ENCODE data around the gene TBC1D22A. TPM values are rescaled to one million over a fixed set of nuclear protein-coding genes. Genes with fewer than 3 reads are reported as not detected.
A peak's percentile ranks its signal among the peaks of the same experiment; 100 is the strongest.

TBC1D22A gene
- total RNA-seq, 1 donor from 2014 or later = 87.8 TPM

GRCh38 chr22:46824980-46825544, 62.6 kb downstream of the TBC1D22A start:
- Histone ChIP-seq H3K4me1 (peaks cover 4 to 12% of the 10 kb centered on the region in 2 donors), H3K27ac (no peak overlapping the region), H3K27me3 (no peaks in the 10 kb centered on the region), H3K36me3 (peaks cover 0 to 9% of the 10 kb centered on the region in 2 donors), H3K4me3 (no peak overlapping the region), H3K9me3 (no peaks in the 10 kb centered on the region)
- TF ChIP-seq, protein P1, sequence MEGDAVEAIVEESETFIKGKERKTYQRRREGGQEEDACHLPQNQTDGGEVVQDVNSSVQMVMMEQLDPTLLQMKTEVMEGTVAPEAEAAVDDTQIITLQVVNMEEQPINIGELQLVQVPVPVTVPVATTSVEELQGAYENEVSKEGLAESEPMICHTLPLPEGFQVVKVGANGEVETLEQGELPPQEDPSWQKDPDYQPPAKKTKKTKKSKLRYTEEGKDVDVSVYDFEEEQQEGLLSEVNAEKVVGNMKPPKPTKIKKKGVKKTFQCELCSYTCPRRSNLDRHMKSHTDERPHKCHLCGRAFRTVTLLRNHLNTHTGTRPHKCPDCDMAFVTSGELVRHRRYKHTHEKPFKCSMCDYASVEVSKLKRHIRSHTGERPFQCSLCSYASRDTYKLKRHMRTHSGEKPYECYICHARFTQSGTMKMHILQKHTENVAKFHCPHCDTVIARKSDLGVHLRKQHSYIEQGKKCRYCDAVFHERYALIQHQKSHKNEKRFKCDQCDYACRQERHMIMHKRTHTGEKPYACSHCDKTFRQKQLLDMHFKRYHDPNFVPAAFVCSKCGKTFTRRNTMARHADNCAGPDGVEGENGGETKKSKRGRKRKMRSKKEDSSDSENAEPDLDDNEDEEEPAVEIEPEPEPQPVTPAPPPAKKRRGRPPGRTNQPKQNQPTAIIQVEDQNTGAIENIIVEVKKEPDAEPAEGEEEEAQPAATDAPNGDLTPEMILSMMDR (IDR thresholded peaks at IDR 0.05) = no peak
- peak in 1 of 2 donors; percentile 35 for DNase-seq (ENCODE audit: low spot score in 2 of 2)
- intact Hi-C loops (cut with DNase I) = no loop called here

DNA sequence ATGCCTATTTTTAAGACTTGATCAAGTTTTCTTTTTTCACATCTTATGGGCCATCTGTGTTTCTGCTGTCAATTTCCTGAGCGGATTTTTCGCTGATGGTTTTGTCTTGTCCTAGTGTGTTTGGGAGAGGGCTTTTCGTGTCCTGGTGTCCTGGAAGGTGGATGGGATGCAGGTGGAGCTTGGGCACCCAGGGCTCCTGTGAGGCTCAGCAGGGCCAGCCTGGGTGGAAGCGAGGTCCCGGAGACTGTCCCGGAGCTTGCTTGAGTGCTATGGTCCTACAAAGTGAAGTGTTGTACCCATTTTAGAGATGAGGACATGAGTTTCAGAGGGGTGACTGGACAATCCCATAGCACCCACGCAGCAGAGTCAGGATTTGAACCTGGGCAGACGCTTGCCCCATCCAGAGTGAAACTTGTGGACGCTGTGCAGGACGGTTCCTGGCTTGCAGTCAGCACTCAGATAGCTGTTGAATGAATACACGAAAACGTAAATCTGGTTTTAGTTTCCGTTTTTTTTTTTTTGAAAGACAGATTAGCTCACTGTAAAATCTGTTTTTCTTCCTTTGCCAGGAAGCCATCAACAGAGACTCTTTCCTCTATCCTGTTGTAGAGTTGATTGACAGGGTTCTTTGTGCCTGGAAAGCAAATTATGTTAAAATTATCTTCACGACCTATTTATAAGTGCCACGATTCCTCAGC, 64.1 kb downstream of the TBC1D22A start:
- peaks cover 4 to 15% of the 10 kb centered on the region in 2 donors for H3K4me1 ChIP-seq
- TF ChIP-seq, protein P1 (IDR thresholded peaks at IDR 0.05) = no peak
- DNase-seq (ENCODE audit: low spot score in 2 of 2) = peak in 1 of 2 donors; percentile 42
- no peaks in the 10 kb centered on the region for H3K27me3 ChIP-seq
- no peak overlapping the region for H3K27ac ChIP-seq
- intact Hi-C loops (cut with DNase I) = no loop called here
- H3K36me3 ChIP-seq = peaks cover 0 to 9% of the 10 kb centered on the region in 2 donors
- no peaks in the 10 kb centered on the region for H3K9me3 ChIP-seq
- H3K4me3 ChIP-seq = no peak overlapping the region

DNA sequence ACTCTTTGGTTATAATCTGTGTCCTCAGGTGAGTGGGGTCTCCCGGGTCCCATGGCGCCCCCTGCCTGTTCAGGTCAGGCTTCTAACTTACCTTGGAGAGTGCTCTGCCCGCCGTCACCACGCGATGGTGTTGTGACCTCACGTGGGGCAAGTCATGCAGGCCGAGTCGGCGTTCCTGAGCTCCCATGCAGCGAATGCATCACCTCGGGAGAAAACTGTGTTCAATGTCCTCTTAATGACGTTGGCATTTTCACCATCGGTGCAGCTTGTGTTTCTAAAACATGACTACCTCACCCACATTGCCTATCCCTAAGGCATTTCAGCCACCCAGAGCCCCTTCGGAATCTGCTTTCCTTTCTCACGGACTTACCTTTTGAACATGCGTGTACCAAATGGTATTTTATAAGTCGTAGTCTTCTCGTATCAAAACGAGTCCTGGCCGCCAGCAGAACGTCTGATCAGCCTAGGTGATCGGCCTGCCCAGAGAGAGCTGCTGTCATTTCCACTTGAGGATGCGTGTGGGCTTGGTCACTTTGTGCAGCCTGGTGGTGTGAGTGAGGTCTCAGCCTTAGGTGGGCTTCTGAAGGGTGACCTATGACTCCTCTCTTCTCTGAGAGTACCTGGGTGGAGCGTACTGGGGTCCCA, 64.8 kb downstream of the TBC1D22A start:
- H3K36me3 ChIP-seq = peaks cover 0 to 9% of the 10 kb centered on the region in 2 donors
- peak in 1 of 2 donors; percentile 58 for DNase-seq (ENCODE audit: low spot score in 2 of 2)
- intact Hi-C loops (cut with DNase I) = no loop called here
- H3K4me3 ChIP-seq = no peak overlapping the region
- no peaks in the 10 kb centered on the region for H3K27me3 ChIP-seq
- H3K4me1 ChIP-seq = peaks cover 4 to 15% of the 10 kb centered on the region in 2 donors
- TF ChIP-seq, protein P1 (IDR thresholded peaks at IDR 0.05) = no peak
- H3K27ac ChIP-seq = no peak overlapping the region
- H3K9me3 ChIP-seq = no peaks in the 10 kb centered on the region

- Histone ChIP-seq H3K4me3 (no peak overlapping the region), H3K9me3 (no peaks in the 10 kb centered on the region), H3K36me3 (peaks cover 0 to 9% of the 10 kb centered on the region in 2 donors), H3K4me1 (peaks cover 4 to 15% of the 10 kb centered on the region in 2 donors), H3K27me3 (no peaks in the 10 kb centered on the region), H3K27ac (no peak overlapping the region)
- DNase-seq (ENCODE audit: low spot score in 2 of 2) = peak in 1 of 2 donors; percentile 41
- intact Hi-C loops (cut with DNase I) = no loop called here
- TF ChIP-seq, protein P1 (IDR thresholded peaks at IDR 0.05) = no peak
Measured at GRCh38 chr22:46827781-46828180, 65.3 kb downstream of the TBC1D22A start.

- Histone ChIP-seq H3K4me3 (no peak overlapping the region), H3K36me3 (peaks cover 0 to 7% of the 10 kb centered on the region in 2 donors), H3K9me3 (no peaks in the 10 kb centered on the region), H3K4me1 (peaks cover 4 to 15% of the 10 kb centered on the region in 2 donors), H3K27me3 (no peaks in the 10 kb centered on the region), H3K27ac (no peak overlapping the region)
- TF ChIP-seq, protein P1 (IDR thresholded peaks at IDR 0.05) = no peak
- intact Hi-C loops (cut with DNase I) = no loop called here
- DNase-seq (ENCODE audit: low spot score in 2 of 2) = peak in 1 of 2 donors; percentile 35
Measured at GRCh38 chr22:46828323-46828900, 66.0 kb downstream of the TBC1D22A start.

Data from ascending aorta (tissue), 2 donors.